NCI-H1694 treated with DMSO at 0.1 percent for 48 hours (cell line): Measurements from ENCODE around the gene TSPAN4.

Experiments used
- DNase-seq: peaks from one replicate; lab custom pipeline; 2025; lab: John Stamatoyannopoulos, UW

Gene TSPAN4

GRCh38 chr11:850775-851763 lies 8.4 kb downstream of the TSPAN4 start:
- no peak for DNase-seq

GRCh38 chr11:852762-853161 lies 10.1 kb downstream of the TSPAN4 start:
- DNase-seq: no peak

GRCh38 chr11:853682-854448 lies 11.2 kb downstream of the TSPAN4 start:
- no peak for DNase-seq

- DNase-seq: no peak
Observed at GRCh38 chr11:854601-855329, 12.1 kb downstream of the TSPAN4 start.

- DNase-seq: no peak
Observed at GRCh38 chr11:855330-855674, 12.7 kb downstream of the TSPAN4 start.

- no peak for DNase-seq
Observed at GRCh38 chr11:855796-856195, 13.1 kb downstream of the TSPAN4 start.

GRCh38 chr11:856397-856796 lies 13.7 kb downstream of the TSPAN4 start:
- DNase-seq: no peak

- DNase-seq: no peak
Observed at GRCh38 chr11:858053-858761, 15.6 kb downstream of the TSPAN4 start.

GRCh38 chr11:858762-859339 lies 16.2 kb downstream of the TSPAN4 start:
- no peak for DNase-seq

GRCh38 chr11:859394-860131 lies 16.9 kb downstream of the TSPAN4 start:
- DNase-seq: peak; percentile 83

- no peak for DNase-seq
Observed at GRCh38 chr11:860234-861104, 17.8 kb downstream of the TSPAN4 start.

GRCh38 chr11:861105-861479 lies 18.4 kb downstream of the TSPAN4 start:
- DNase-seq: no peak

GRCh38 chr11:862081-862661 lies 19.5 kb downstream of the TSPAN4 start:
- no peak for DNase-seq

GRCh38 chr11:862696-863022 lies 20.0 kb downstream of the TSPAN4 start:
- DNase-seq: no peak

GRCh38 chr11:863023-863909 lies 20.6 kb downstream of the TSPAN4 start:
- no peak for DNase-seq

- no peak for DNase-seq
Observed at GRCh38 chr11:863910-864827, 21.5 kb downstream of the TSPAN4 start.

- no peak for DNase-seq
Observed at GRCh38 chr11:864898-865297, 22.2 kb downstream of the TSPAN4 start.
